LNCAP (cell line): ENCODE data around the gene INPP4B.

Experiments used
- TF ChIP-seq, protein P1 (sequence below): fragments of 450-650 bp; IDR thresholded peaks from 2 replicates; pipeline ENCODE4 v1.5.1; 2017; ENCODE audit warnings: mild to moderate bottlenecking

Gene INPP4B

DNA sequence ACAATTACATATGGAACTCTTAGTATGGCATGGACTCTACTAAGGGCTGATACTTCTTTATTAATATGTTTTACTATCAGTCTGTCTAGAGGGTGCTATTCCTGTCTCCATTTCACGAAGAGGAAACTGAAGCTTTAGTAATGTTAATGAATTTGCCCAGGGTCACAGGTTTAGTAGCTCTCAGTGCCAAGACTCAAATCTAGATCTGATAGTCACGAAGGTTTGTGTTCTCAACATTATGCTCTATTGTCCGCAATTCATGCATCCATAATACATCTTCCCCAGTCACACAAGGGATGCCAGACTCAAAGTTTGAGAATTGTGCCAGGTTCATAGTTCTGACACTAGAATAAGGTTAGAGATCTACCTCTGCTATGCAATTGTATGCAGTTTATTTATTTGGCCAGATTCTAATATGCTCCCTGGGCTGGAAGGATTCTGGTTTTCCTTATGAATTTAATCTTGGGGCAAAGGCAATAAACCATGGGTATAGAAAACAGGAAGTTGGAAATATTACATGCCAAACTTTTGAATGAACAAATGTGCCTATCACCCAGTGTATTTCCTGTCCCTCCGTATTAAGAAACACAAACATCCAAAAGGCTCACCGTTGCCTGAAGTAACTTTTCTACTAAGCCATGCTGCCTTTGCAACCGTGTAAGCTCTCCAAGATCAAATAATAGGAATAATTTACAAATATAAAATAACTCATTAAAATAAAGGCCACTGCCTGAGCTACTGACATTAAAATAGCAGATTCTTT lies 478.5 kb downstream of the INPP4B start:
- TF ChIP-seq, protein P1, sequence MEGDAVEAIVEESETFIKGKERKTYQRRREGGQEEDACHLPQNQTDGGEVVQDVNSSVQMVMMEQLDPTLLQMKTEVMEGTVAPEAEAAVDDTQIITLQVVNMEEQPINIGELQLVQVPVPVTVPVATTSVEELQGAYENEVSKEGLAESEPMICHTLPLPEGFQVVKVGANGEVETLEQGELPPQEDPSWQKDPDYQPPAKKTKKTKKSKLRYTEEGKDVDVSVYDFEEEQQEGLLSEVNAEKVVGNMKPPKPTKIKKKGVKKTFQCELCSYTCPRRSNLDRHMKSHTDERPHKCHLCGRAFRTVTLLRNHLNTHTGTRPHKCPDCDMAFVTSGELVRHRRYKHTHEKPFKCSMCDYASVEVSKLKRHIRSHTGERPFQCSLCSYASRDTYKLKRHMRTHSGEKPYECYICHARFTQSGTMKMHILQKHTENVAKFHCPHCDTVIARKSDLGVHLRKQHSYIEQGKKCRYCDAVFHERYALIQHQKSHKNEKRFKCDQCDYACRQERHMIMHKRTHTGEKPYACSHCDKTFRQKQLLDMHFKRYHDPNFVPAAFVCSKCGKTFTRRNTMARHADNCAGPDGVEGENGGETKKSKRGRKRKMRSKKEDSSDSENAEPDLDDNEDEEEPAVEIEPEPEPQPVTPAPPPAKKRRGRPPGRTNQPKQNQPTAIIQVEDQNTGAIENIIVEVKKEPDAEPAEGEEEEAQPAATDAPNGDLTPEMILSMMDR, result no peak

DNA sequence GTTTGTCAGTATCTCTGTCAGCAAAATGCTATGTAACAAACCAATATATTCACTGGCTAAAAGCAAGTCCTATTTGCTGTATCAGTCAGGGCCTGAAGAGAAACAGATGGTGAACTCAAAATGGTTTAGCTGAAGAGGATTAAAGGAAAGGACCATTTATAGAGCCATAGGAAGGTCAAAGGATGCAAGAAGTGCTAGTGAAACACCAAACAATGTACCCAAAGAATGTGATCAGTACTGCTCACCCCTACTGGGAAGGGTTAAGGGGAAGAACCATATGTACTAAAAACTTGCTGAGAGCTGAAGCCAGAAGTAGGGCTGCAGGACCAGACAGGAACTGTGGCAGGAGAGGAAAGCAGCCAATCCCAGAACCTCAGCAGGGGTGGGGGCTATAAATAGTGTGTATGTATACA lies 479.3 kb downstream of the INPP4B start:
- TF ChIP-seq, protein P1, result no peak

DNA sequence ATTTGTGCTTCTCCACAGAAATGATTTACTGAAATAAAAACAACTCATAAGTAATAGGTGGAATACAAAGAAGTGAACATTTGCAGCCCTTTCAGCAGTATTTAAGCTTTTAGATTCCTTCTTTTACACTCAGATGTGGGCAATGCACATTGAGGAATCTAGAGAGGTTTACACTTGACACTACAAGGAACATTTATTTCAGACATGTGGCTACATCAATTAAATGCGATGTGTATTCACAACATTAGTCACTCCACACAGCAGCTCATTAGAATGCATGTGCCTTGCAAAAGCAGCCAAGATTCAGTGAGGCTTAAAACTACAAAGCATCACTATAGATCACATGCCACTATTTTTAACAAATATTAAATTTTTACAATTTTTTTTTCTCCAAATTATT lies 480.7 kb downstream of the INPP4B start:
- TF ChIP-seq, protein P1, result no peak

DNA sequence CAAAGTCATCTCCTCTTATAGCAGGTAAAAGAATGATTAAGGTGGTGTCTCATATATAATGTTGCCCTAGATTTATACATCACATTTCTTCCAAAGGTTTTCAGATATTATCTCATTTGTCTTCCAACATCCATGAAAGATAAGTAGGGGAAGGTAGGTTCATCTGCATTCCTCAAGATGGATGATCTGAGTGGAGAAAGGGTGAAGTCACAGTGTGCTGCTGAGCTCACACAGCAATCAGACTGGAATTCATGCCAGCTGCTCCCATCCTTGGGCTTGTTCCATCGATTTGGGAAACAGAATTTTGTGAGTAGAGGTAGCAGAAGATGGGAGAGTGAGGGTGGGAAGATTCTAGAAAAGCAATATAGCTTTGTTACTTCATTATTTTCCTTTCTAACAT lies 482.4 kb downstream of the INPP4B start:
- TF ChIP-seq, protein P1, result no peak

DNA sequence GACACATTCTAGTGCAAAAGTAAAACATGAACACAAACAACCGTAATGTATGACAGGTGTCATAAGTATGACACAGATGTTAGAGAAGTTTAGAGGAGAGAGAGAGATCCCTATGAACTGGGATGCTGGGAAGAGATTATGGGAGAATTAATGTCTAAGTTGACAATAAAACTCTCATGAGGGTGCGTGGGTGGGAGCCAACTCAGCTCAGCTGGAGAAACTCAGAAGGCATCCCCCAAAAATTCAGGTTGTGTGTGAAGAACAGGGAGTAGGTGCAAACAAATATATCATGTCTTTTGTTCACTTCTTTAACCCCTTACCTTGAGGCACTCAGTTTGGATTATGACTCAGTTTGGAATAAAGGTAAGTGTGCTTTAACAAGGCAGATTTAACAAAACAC lies 484.1 kb downstream of the INPP4B start:
- TF ChIP-seq, protein P1, result no peak

DNA sequence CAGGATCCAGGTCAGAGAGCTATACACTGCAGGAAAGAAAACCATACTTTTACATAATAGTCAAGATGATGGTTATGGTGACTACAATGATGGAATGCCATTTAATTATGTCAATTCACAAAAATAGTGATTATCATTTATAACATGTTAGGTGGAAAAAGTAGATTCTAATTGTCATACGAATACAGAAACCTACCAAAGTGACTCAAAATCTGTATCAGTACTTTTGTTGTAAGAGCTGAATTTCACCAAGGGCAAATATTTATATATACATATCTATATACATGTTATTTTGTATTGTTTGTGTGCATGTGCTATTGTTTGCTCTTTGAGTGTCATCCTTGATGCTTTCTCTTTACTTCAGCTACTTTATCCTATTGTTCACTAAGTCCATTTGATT lies 485.4 kb downstream of the INPP4B start:
- TF ChIP-seq, protein P1, result no peak

DNA sequence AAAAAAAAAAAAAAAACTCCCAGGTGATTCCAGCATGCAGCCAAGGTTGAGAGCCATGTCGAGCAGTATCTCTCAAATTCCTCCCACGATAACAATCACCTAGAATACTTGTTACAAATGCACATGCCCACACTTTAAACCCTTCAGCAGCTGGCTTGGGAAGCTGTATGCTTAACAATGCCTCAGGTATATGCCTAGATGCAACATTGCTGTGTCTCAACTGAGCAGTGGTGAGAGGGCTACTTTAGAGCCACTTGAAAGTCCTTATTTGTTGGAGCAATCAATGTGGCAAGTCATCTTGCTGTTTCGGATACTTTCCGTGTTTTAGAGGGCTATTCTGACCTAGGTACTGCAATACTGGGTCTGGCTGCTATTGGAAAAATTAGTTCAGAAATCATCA lies 487.4 kb downstream of the INPP4B start:
- TF ChIP-seq, protein P1, result no peak

DNA sequence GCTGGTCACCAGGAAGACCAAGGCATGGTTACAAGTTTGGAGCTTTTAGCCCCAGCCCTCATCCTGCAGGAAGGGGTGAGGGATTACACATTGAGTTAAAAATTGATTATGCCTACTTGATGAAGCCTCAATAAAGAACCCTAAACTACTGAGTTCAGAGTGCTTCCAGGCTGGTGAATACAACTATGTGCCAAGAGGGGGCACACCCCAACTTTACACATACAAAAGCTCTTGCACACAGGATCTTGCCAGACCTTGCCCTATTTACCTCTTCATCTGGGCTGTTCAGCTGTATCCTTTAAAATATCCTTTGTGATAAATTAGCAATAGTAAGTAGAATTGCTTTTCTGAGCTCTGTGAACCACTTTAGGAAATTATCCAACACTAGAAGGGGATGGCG lies 489.3 kb downstream of the INPP4B start:
- TF ChIP-seq, protein P1, result no peak
